ENCODE results near the gene ALOX12B. TPM values are rescaled to one million over a fixed set of nuclear protein-coding genes. Genes with fewer than 3 reads are reported as not detected.

ALOX12B gene
- total RNA-seq, 2 donors from 2014 or later, result not detected

GRCh38 chr17:8059131-8059530 lies 28.4 kb downstream of the ALOX12B start:
- no peak for DNase-seq
- ATAC-seq, result no peak
- no peak overlapping the region for H3K4me3 ChIP-seq
- H3K27me3 ChIP-seq, result peaks cover 4 to 25% of the 10 kb centered on the region in 2 donors
- 3 to 4% methylated on average over 7 of the region's 7 CpGs for WGBS, 2 donors
- intact Hi-C loops (cut with DNase I), result no loop called here
- H3K27ac ChIP-seq, result no peak overlapping the region
- TF ChIP-seq CTCF (IDR thresholded peaks at IDR 0.05) (no peak), POLR2A (IDR thresholded peaks at IDR 0.05) (no peak)
- H3K4me1 ChIP-seq, result peaks cover 24% of the 10 kb centered on the region
- no peaks in the 10 kb centered on the region for H3K36me3 ChIP-seq (replicated peaks in 1 of 2; ENCODE audit: insufficient read depth in 1 of 2, low read depth in 2 of 2)
- H3K9me3 ChIP-seq, result no peaks in the 10 kb centered on the region

GRCh38 chr17:8057691-8058114 lies 29.8 kb downstream of the ALOX12B start:
- intact Hi-C loops (cut with DNase I), result no loop called here
- H3K9me3 ChIP-seq, result no peaks in the 10 kb centered on the region
- peak; percentile 50 to 79 (median 69) for DNase-seq
- no peak overlapping the region for H3K27ac ChIP-seq
- peaks cover 4 to 22% of the 10 kb centered on the region in 2 donors for H3K27me3 ChIP-seq
- H3K36me3 ChIP-seq (replicated peaks in 1 of 2; ENCODE audit: insufficient read depth in 1 of 2, low read depth in 2 of 2), result no peaks in the 10 kb centered on the region
- TF ChIP-seq POLR2A (IDR thresholded peaks at IDR 0.05) (no peak), CTCF (IDR thresholded peaks at IDR 0.05) (peak; percentile 57 to 91 (median 84))
- no peak overlapping the region for H3K4me3 ChIP-seq
- H3K4me1 ChIP-seq, result peaks cover 24% of the 10 kb centered on the region
- peak; percentile 88 for ATAC-seq
- WGBS, 2 donors, result 6 to 8% methylated on average over 11 to 14 of the region's 14 CpGs

- Histone ChIP-seq H3K4me1 (peaks cover 24% of the 10 kb centered on the region), H3K4me3 (no peak overlapping the region), H3K9me3 (no peaks in the 10 kb centered on the region), H3K27ac (peak overlapping the region in 1 of 4 donors; percentile 70), H3K36me3 (replicated peaks in 1 of 2; ENCODE audit: insufficient read depth in 1 of 2, low read depth in 2 of 2) (no peaks in the 10 kb centered on the region), H3K27me3 (peaks cover 3 to 16% of the 10 kb centered on the region in 2 donors)
- no peak for ATAC-seq
- DNase-seq, result no peak
- TF ChIP-seq CTCF (IDR thresholded peaks at IDR 0.05), result no peak
- TF ChIP-seq POLR2A (IDR thresholded peaks at IDR 0.05), result no peak
- intact Hi-C loops (cut with DNase I), result no loop called here
- WGBS, 2 donors, result 32 to 33% methylated on average over 17 of the region's 17 CpGs
These were observed 30.4 kb downstream of the ALOX12B start for GRCh38 chr17:8056976-8057625.

GRCh38 chr17:8056232-8056975 lies 31.1 kb downstream of the ALOX12B start:
- ATAC-seq (peak; percentile 38), DNase-seq (peak in 3 of 4 donors; percentile 55 to 83 (median 57))
- H3K27me3 ChIP-seq, result peaks cover 0 to 12% of the 10 kb centered on the region in 2 donors
- H3K27ac ChIP-seq, result peak overlapping the region in 2 of 4 donors; percentile 7 to 70
- 18 to 21% methylated on average over 13 to 14 of the region's 14 CpGs for WGBS, 2 donors
- no peaks in the 10 kb centered on the region for H3K36me3 ChIP-seq (replicated peaks in 1 of 2; ENCODE audit: insufficient read depth in 1 of 2, low read depth in 2 of 2)
- no peak overlapping the region for H3K4me3 ChIP-seq
- peaks cover 24% of the 10 kb centered on the region for H3K4me1 ChIP-seq
- no peaks in the 10 kb centered on the region for H3K9me3 ChIP-seq
- peak in 1 of 3 donors; percentile 28 for TF ChIP-seq POLR2A (IDR thresholded peaks at IDR 0.05)
- TF ChIP-seq CTCF (IDR thresholded peaks at IDR 0.05), result no peak
- intact Hi-C loops (cut with DNase I), result no loop called here
